Renal pelvis (tissue), 4 donors: ENCODE data around the gene MYRIP. TPM values are rescaled to one million over a fixed set of nuclear protein-coding genes. Genes with fewer than 3 reads are reported as not detected.
"Not testable (repeated sequence)": the region's sequence is repeated elsewhere in the genome, so short reads cannot be mapped to it uniquely, and the experiment has no call there.

ENCODE experiments used
- DNase-seq: peaks from one replicate; pipeline ENCODE4 v3.0.0-alpha.2; 2013
- polyA plus RNA-seq, 3 donors: library from polyadenylated mRNA; unstranded; fragments of 120-200 nt; gene quantifications; one replicate each; pipeline ENCODE4 v1.2.1, GENCODE V29; 2013; ENCODE audit not compliant: insufficient read length in 3 of 3

Gene MYRIP
- polyA plus RNA-seq, 3 donors = 1.9 to 2.0 (median 2.0) TPM

DNA sequence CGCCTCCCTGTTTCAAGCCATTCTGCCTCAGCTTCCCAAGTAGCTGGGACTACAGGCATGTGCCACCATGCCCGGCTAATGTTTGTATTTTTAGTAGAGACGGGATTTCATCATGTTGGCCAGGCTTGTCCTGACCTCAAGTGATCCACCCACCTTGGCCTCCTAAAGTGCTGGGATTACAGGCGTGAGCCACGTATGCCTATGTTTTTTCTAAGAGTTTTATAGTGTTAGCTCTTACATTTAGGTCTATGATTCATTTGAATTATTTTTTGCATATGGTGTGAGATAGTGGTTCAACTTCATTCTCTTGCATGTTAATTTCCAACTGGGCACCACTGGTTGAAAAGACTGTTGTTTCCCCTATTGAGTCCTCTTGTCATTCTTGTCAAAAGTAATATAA, 473.6 kb downstream of the MYRIP start:
- not testable (repeated sequence) for DNase-seq

DNA sequence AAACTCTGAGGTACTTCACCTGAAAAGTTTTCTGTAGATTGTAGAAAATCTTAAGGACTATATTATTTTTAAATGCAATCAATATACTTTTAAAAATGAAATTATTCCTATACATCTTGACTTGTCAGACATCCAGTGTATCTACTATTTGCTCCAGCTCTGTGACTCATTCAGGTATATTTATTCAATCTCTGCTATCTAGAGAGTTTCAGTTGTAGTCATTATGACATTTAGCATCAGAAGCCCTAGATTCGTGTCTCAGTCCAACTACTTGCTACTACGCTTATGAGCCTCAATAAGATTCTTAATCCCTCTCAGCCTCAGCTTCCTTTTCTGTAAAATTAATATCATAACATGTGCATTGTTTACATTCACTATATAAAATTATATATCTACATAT, 477.8 kb downstream of the MYRIP start:
- DNase-seq = no peak

DNA sequence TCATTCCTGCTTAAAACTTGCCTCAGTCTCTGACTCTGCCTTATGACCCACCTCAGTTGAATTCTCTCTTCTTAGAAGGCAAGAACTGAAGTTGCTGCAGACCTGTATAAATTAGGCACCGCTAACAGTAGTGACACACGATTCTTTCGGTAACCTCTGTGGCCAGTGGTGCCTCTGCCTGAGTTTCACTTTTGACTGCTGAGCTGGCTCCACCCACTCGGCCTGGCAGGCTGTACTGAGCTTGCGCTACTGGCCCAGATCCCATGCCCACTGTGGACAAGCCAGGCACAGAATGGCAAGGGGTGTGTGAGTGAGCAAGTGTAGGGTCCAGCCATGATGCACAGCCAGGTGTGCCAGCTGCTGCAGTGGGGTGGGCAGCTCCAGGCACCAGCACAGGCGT, 481.0 kb downstream of the MYRIP start:
- DNase-seq = no peak

DNA sequence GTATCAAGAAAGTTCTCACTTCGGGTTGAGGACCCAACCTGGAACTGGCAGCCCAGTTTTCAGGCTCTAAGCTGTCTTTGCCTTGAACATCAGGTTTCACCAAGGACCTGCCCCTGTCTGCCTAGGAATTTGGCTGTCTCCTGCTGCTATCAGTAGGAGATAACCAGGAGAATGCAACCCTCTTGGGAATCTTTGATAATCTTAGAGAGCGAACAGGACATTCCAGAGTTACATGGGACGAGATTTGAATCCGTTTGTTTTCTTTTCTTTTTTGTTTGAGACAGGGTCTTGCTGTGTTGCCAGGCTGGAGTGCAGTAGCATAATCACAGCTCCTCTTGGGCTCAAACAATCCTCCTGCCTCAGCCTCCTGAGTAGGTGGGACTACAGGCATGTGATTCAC, 482.1 kb downstream of the MYRIP start:
- no peak for DNase-seq

DNA sequence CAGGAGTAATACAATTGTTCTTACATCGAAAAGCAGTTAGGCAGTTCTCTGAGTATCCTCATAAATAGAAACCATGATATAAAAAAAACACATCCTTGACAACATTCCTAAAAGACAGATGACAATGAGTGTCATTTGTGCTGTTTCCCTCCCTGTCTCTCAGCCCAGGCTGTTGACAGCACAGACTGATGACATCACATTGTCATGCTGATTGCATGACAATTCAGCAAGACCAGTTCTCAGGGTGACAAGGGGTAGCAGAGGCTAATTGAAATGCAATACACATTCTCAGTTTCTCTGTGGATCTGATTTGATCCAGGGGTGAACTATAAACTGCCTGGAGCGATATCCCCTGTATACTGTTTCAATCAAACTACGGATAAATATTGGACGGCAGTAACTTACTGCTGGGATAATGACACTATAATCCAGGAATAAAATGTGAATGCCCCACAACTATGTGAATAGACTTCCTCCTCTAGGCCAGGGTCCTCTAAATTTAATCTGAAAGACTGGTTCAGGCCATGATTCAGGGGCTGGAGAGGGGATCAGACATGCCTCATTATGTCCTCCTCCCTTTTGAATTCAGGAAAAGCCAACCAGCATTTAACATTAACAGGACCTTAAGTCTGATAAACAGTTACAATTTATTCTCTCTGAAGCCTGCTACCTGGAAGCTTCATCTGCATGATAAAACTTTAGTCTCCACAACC, 483.4 kb downstream of the MYRIP start:
- DNase-seq = no peak

DNA sequence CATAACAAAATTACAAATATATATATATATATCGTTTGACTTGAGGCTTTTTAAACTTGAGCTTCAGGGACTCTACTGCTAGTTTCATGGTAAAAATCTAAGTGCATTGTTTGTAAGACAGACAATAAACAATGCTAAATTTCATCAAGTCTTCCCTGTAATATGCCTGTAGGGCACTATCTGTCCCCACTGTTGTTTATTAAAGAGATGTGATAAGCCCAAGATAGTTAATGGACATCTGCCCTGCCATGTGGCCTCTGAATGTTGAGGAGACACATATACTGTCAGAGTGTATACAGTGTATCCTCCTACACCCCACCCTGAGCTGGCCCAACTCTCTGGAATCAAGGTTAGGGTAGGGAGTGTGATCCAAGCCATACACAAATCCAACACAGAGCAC, 485.0 kb downstream of the MYRIP start:
- no peak for DNase-seq

DNA sequence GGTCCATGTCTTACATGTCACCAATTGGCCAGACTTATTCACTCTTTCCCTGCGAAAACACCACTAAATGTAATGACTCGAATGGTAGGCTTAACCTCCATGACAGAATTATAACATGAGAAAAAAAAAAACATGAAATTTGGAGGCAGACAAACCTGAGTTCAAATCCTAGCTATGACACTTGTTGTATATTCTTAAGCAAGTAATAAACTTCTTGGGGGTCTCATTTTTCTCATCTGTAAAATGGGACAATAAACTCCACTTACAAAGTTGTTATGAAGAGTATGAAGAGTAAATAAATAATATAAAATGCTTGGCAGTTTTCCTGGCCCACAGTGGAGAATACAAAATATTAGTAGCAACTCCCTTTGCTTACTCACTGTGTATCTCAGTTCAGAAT, 488.7 kb downstream of the MYRIP start:
- DNase-seq = no peak

DNA sequence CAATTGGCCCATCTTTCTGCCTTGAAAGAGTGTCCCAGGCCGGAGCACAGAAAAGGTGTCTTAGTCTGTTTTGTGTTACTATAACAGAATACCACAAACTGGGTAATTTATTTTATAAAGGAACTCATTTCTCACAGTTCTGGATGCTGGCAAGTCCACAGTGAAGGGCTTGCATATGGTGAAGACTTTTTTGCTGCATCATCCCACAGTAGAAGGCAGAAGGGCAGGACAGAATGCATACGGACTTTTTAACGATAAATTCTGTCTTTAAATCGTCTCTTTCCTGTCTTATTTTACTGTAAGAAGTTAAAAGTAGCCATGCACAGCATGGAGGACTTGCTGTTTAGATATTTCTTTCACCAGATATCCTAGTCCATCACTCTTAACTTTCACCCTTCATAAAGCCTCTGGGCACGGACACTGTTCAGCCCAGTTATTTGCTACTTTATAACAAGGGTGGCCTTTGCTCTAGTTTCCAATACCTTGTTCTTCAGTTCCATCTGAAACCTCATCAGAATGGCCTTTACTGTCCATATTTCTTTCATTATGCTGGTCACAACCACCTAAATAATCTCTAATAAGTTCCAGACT, 489.8 kb downstream of the MYRIP start:
- no peak for DNase-seq

DNA sequence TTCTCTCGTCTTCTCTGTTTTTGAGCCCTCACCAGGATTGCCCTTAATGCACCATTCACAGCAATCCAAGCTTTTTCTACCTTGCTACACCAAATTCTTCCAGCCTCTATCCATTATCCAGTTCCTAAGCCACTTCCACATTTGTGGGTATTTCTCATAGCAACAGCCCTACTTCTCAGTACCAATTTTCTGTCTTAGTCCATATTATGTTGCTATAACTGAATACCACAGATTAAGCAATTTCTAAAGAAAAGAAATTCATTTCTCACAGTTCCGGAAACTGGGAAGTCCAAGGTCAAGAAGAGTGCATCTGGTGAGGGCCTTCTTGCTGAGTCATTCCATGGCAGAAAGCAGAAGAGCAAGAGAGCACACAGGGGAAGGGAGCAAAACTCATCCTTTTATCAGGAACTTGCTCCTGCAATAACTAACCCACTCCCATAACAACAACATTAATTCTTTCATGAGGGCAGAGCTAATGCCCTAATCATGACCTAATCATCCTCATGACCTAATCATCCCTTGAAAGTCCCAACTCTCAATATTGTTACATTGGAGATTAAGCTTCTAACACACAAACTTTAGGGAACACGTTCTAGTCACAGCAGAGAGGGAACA, 490.4 kb downstream of the MYRIP start:
- no peak for DNase-seq

DNA sequence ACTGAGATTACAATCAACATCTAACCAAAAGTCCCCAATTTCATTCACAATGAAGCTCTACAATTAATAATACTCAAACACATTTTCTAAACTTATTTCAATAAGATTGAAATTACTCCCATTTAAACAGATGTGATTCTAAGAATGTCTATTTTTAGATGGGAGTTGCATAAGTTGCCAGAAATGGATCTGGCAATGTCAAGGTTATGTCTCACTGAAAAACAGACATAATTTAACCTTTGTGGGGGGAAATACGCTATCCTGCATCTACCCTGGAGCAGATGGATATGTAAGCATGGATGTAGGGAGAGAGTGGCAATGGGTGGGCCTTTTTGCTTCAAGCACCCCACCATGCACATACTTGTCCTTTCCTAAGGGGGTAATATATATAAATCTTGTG, 493.4 kb downstream of the MYRIP start:
- no peak for DNase-seq

DNA sequence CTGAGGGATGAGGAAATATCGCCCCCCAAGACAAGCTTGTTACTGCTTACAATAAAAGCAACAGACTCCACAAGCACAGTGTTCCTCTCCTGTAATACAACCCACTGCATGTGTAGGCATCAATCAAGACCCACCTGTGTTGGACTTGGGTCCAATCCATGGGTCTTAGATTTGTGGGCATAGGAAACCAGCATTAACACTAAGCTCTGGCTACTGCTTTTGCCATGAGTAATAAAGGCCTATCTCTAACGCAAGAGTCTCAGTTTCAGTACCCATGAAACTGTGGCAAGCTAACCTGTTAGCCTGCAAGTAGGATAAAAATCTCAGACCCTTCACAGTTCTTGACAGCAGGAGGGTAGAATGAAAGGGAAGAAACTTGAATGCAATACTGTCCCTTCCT, 494.9 kb downstream of the MYRIP start:
- no peak for DNase-seq

DNA sequence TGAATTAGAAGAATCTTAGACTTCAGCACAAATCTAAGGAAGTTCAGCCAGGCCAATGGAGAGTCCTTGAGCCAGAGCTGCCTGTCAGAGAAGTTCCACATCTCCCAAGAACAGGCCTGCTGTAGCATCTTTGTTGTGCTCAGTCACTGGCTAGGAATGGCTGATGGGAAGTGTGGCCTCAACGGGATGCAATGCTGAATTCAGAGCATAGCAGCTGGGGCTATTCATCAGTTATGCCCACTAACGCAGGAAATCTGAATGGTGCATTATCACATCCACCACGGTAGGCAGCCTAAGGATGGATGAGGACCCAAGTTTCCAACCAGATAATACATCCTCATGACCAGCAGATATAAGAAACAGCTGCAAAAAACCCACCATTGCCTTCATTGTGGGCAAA, 496.9 kb downstream of the MYRIP start:
- no peak for DNase-seq

DNA sequence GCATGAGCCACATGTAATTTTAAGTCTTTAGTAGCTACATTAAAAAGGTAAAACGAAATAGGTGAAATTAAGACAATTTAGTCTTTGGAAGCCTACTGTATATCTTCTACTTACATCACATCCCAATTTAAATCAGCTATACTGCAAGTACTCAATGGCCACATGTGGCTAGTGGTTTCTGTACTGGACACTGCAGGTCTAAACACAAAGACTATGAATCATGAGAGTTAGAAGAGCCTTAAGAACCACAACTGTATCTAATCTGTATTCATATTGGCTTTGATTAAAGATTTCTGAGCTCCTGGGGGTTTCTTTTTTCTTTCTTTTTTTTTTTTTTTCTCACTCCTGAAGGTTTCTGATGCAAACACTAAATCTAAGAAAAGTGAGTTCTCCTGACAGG, 497.8 kb downstream of the MYRIP start:
- DNase-seq = no peak

DNA sequence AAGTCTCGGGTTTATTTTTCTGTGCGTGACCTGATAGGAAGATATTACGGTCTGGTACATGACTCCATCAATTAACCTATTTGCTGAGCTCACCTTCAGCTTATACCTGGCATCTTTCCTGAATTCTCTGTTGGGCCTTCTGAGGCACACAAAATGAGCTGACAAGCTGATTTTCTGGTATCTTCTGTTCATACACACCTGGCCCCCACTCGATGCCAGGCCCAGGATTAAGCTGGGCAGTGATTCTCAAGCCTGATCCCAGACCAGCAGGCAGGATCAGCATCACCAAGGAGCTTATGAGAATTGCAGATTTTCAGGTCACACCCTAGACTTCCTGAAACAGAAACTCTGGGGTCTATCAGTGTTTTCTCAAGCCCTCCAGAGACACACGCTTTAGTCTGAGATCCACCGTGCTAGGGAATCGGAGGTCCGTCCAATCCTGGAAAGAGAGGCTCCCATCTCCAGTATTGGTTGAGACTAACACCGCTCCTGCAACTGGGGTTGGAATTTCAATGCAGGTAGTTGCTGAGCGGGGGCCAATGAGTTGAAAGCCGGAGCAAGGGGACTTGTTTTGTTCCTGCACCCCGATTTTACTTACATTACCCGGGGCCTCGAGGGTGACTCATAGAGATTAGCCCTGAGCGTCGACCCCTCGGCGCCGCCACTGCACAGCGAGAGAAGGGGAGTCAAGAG, 499.5 kb downstream of the MYRIP start:
- no peak for DNase-seq

DNA sequence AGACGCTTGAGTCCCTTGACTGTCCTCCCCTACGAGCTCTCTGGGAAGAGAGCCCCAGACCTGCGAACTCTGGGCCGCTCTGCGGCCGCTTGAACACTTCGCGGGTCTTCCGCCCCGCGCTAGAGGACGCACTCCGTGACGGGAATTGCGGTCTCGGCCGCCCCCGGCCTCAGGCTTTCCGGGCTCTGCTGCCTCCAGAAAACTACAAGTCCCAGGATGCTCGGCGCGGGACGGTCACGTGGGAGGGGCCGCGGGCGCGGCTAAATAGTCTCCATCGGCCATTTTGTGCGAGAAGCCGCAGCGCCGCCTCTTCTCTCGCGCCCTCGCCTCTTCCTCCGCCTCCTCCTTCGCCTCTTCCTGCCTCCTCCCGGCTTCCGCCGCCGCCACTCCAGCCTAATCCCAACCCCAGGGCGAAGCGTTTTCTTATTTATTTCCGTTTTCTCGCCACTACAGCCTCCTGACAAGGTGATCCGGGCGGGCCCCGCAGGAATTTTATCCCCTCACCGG, 500.1 kb downstream of the MYRIP start, which contains the start of gene EIF1B:
Gene EIF1B (plus strand): TSS at position 290 of the 507 bp plus-strand sequence. CDS start 235 bp downstream, outside the sequence.
- DNase-seq = peak; percentile 98
